GM12878 (cell line): ENCODE results near the gene SMARCA4. TPM values are rescaled to one million over a fixed set of nuclear protein-coding genes. Genes with fewer than 3 reads are reported as not detected.
A peak's percentile ranks its signal among the peaks of the same experiment; 100 is the strongest.

ENCODE experiments used
- BHLHE40 ChIP-seq, 2 experiments: fragments of 450-650 bp in 1 of 2; IDR thresholded peaks; 2 replicates each; pipeline ENCODE4 v1.6.1; 2011 to 2017; ENCODE audit warnings: low read depth in 2 of 2, borderline replicate concordance in 1 of 2, improper control_type of control experiment in 1 of 2, low read length in 1 of 2, mild to moderate bottlenecking in 1 of 2
- CBX5 ChIP-seq: sonication (generic); IDR thresholded peaks from 2 replicates; pipeline ENCODE4 v1.6.1; 2016; ENCODE audit warnings: low read depth, moderate library complexity, mild to moderate bottlenecking, inconsistent platforms
- CEBPZ ChIP-seq: fragments of 150-350 bp; IDR thresholded peaks from 2 replicates; pipeline ENCODE4 v1.6.1; 2016; ENCODE audit warnings: low read depth, low read length
- CUX1 ChIP-seq: IDR thresholded peaks from 2 replicates; pipeline ENCODE4 v1.6.1; 2012; ENCODE audit warnings: improper control_type of control experiment, low read depth, low read length; ENCODE audit not compliant: insufficient replicate concordance
- IKZF1 ChIP-seq: fragments of 450-650 bp; conservative IDR thresholded peaks from 2 replicates; pipeline ENCODE4 v1.6.1; 2017; ENCODE audit warnings: antibody characterized with exemption, mild to moderate bottlenecking
- JUNB ChIP-seq: IDR thresholded peaks from 2 replicates; pipeline ENCODE4 v1.6.1; 2016; ENCODE audit warnings: antibody characterized with exemption, mild to moderate bottlenecking
- MAX ChIP-seq: IDR thresholded peaks from 2 replicates; pipeline ENCODE4 v1.6.1; 2012; ENCODE audit warnings: low read depth, low read length, improper control_type of control experiment
- NR2C2 ChIP-seq: IDR thresholded peaks from 2 replicates; pipeline ENCODE4 v1.6.1; 2011; ENCODE audit warnings: borderline replicate concordance, low read depth; ENCODE audit not compliant: control insufficient read depth, insufficient read length
- NR2F1 ChIP-seq: fragments of 450-650 bp; conservative IDR thresholded peaks from 2 replicates; pipeline ENCODE4 v1.6.1; 2017; ENCODE audit warnings: mild to moderate bottlenecking
- RELA ChIP-seq: fragments of 450-650 bp; IDR thresholded peaks from 2 replicates; pipeline ENCODE4 v1.8.0; 2014; ENCODE audit warnings: borderline replicate concordance; ENCODE audit not compliant: partially characterized antibody
- RELB ChIP-seq: fragments of 450-650 bp; IDR thresholded peaks from 2 replicates; pipeline ENCODE4 v1.6.1; 2017; ENCODE audit warnings: low read depth, mild to moderate bottlenecking, moderate library complexity
- SREBF1 ChIP-seq: IDR thresholded peaks from 2 replicates; pipeline ENCODE4 v1.6.1; 2012; ENCODE audit warnings: mild to moderate bottlenecking, low read length
- YY1 ChIP-seq: IDR thresholded peaks from 2 replicates; pipeline ENCODE4 v1.6.1; 2011; ENCODE audit warnings: low read depth, mild to moderate bottlenecking, low read length
- ZBTB33 ChIP-seq: fragments of 450-650 bp; IDR thresholded peaks from 2 replicates; pipeline ENCODE4 v1.6.1; 2017; ENCODE audit warnings: mild to moderate bottlenecking
- ZNF622 ChIP-seq: fragments of 450-650 bp; IDR thresholded peaks from 2 replicates; pipeline ENCODE4 v1.6.1; 2017; ENCODE audit warnings: mild to moderate bottlenecking, inconsistent platforms
- polyA plus RNA-seq, 11 experiments: library from polyadenylated mRNA; depleted of rRNA in 4 of 11; unstranded in 6 of 11; stranded (reverse) in 5 of 11; fragments of >200 nt; fragmentation: Nextera tagmentation in 4 of 11; fragmentation: Illumina TruSeq in 1 of 11; extraction: Ambion mirVana in 4 of 11; extraction: Trizol in 1 of 11; gene quantifications; 1 replicate in 1 of 11; 2 replicates in 10 of 11; pipeline versions ENCODE4 v1.2.1 to v1.2.3, GENCODE V29; 2011 to 2016; ENCODE audit warnings: inconsistent platforms in 2 of 11, missing spikeins in 2 of 11, low read depth in 1 of 11
- total RNA-seq, 4 experiments: library from RNA; depleted of rRNA in 3 of 4; stranded (reverse); fragments of >200 nt in 3 of 4; fragmentation: Illumina TruSeq in 1 of 4; extraction: Trizol in 1 of 4; gene quantifications; 2 replicates each; pipeline versions ENCODE4 v1.2.1 to v1.2.3, GENCODE V29; 2013 to 2021

The SMARCA4 gene
- total and polyA plus RNA-seq, 10 of the 15 experiments (the other 5 are each of a cell fraction or from before 2014, with no cell fraction given): 22.4 to 175 (median 57.4) TPM

- TF ChIP-seq CUX1: no peak
- TF ChIP-seq RELB: peak; percentile 62; the same call in 1 of the 2 replicates
- no peak; the same call in 1 of the 2 replicates for TF ChIP-seq MAX
- TF ChIP-seq CEBPZ: no peak
- TF ChIP-seq ZBTB33: no peak
- TF ChIP-seq SREBF1: no peak
- TF ChIP-seq BHLHE40 (IDR thresholded peaks at IDR 0.05; ENCODE audit: borderline replicate concordance in 1 of 2, low read depth in 2 of 2, low read length in 1 of 2): peak; percentile 41 to 45; a peak in 2 of 4 replicates
- TF ChIP-seq YY1: peak; percentile 86
- peak; percentile 73 for TF ChIP-seq IKZF1
- peak; percentile 76 for TF ChIP-seq JUNB
- no peak for TF ChIP-seq RELA
- no peak for TF ChIP-seq CBX5
- TF ChIP-seq NR2F1: 0 out of 2 replicates have a peak, but pooled peaks have one; percentile 24
- no peak for TF ChIP-seq NR2C2
- no peak for TF ChIP-seq ZNF622
Measured at GRCh38 chr19:11096210-11096841, 135.5 kb downstream of the SMARCA4 start (continued).
